ENCODE measurements around the gene CCDC15.
"Not testable (repeated sequence)": the region's sequence is repeated elsewhere in the genome, so short reads cannot be mapped to it uniquely, and the experiment has no call there.

CCDC15 gene

DNA sequence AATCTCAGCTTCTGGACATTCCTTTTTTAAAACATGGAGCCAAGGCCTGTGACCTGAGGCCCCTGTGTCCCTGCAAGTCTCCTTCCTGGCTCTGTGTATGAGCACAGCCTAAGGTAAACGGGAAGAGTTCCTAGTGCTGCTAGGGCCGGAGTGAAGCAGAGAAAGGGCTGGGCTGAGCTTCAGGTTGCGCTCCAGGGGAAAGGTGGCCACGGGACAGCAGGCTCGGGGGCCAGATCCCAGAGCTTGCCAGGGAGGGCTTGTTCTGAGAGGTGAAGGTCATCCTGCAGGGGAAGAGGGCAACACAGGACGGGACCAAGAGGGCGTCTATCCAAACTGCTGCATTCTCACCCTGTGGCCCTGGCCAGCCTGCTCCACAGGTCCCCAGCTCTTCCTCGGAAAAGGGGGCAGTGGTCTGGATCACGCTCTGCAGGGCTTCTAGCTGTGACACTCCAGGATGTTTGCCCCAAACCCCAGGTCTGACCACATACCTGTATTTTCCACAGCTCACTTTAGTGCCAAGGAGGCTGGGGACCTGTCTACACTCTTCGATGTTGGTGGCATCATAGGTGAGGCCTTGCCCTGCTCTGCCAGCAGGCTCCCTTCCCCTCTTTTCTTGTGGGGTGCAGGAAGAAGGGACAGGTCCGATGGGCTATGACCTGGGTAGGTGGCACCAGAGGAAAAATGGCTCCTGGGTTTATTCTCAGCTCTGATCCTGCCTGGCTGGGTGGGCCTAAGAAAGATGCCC, 129.5 kb downstream of the CCDC15 start:
- DNase-seq, result no peak

GRCh38 chr11:125084057-125084416, 130.0 kb downstream of the CCDC15 start:
- no peak for DNase-seq

DNA sequence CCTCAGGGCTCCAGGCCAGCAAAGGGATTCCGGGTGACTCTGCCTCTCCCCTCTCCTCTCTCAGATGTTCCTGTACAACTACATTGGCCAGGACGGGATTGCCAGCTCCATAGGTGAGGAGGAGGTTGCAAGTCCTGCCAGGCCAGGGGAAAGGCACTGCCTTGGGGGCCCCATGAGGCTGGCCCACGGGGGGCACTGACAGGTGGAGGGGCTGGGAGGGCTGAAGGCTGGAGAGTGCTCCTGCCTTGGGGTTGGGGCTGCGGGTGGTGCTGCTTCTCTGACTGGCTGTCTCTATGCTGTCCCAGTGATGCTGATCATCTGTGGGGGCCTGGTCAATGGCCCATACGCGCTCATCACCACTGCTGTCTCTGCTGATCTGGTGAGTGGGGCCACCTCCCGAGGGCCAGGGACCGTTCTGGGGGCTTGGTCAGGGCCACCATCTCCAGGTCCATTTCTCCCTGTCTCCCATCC, 130.8 kb downstream of the CCDC15 start:
- no peak for DNase-seq

DNA sequence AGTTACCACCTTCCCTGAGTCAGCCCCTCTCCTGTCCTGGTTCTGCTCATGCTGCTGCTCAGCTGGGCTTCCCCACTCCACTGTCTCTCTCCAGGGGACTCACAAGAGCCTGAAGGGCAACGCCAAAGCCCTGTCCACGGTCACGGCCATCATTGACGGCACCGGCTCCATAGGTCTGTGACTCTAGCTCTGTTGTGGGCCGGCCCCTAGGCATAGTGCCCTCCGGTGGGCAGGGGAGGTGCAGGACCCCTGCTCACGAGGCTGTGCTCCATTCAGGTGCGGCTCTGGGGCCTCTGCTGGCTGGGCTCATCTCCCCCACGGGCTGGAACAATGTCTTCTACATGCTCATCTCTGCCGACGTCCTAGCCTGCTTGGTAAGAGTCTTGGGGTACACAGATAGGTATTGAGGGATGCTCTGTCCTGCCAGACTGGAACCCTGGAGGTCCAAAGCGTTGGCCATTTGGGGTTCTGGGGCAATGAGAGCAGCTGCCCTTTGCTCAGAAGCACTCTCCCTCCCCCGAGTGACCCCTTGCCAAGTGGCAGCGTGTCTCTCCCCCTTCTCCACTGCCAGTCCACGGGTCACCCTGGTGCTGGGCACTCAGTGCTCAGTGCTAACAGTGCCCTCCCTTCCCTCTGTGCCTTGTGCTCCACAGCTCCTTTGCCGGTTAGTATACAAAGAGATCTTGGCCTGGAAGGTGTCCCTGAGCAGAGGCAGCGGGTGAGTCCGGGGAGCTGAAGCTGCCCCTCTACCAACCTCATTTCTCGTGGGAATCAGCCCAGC, 131.5 kb downstream of the CCDC15 start:
- DNase-seq, result peak; percentile 14

GRCh38 chr11:125086633-125087296, 132.8 kb downstream of the CCDC15 start:
- no peak for DNase-seq

DNA sequence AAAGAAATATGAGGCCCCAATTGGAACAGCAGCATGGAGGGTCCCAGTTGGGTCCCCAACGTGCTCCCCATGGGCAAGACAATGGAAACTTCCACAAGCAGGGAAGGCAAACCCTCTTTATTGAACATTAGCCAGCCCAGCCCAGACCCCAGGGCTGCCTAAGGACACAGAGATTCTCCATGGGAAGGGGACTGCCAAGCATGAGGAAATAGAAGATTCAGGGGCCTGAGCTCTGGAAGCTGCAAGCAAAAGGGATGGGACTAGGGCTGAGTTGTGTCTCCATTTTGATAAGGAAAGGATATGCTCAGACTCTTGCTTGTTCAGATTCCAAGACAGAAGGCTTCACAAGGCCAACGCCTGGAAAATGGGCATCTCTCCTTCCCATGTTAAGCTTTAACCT, 134.1 kb downstream of the CCDC15 start:
- no peak for DNase-seq

DNA sequence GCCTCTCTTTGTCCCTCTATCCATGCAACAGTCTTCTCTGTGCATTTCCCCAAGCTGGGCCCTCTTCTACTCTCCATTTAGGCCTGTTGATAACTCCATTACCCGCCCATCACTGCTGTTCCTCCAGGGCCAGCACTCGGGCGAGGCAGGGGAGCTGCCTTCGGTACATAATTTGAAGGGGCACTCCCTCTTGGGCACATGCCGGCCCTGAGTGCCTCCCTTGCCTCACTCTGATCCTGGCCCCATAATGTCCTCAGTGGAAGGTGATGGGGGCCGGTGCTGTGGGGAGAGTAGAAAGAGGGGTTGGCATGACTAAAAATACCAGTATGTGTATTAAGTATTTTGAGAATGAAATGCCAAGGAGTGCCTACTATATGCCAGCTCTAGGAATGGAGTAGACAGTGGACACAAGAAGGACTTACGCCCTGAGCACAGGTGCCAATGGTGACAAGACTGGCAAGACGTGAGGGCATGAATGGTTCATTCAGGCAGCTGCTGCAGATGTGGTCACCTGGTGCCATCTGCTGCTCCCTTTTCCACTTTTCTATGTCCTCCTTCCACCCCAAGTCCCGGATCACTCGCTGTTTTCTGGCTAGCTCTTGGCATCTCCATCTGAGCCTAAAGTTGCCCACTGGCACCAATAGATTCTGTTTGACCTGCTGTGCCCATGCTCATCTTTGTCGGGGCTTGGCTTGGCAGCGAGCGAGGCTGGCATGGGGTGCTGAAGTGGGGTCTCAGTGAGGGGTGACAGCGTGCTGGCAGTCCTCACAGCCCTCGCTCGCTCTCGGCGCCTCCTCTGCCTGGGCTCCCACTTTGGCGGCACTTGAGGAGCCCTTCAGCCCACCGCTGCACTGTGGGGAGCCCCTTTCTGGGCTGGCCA, 134.8 kb downstream of the CCDC15 start:
- no peak for DNase-seq

DNA sequence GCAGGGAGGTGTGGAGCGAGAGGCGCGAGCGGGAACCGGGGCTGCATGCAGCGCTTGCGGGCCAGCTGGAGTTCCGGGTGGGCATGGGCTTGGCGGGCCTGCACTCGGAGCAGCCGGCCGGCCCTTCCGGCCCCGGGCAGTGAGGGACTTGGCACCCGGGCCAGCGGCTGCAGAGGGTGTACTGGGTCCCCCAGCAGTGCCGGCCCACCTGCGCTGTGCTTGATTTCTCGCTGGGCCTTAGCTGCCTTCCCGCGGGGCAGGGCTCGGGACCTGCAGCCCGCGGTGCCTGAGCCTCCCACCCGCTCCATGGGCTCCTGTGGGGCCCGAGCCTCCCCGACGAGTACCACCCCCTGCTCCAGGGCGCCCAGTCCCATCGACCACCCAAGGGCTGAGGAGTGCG, 135.5 kb downstream of the CCDC15 start:
- not testable (repeated sequence) for DNase-seq

DNA sequence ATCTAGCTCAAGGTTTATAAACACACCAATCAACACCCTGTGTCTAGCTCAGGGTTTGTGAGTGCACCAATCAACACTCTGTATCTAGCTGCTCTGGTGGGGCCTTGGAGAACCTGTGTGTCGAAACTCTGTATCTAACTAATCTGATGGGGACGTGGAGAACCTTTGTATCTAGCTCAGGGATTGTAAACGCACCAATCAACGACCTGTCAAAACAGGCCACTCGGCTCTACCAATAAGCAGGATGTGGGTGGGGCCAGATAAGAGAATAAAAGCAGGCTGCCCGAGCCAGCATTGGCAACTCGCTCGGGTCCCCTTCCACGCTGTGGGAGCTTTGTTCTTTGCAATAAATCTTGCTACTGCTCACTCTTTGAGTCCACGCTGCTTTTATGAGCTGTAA, 136.1 kb downstream of the CCDC15 start:
- DNase-seq, result not testable (repeated sequence)

- DNase-seq, result peak; percentile 24
Measured at GRCh38 chr11:125090816-125091215, 136.8 kb downstream of the CCDC15 start.

All from right hindlimb (tissue), 1 donor.